Endothelial cell of hepatic sinusoid (primary cell): ENCODE results near the gene TNNT1.
"Not testable (repeated sequence)": the region's sequence is repeated elsewhere in the genome, so short reads cannot be mapped to it uniquely, and the experiment has no call there.

Experiments
- in situ Hi-C: cut with HindIII; loops from 2 replicates; pipeline ENCODE4 v1.10.0; 2017; ENCODE audit warnings: low sequenced_read_pairs

TNNT1 gene

DNA sequence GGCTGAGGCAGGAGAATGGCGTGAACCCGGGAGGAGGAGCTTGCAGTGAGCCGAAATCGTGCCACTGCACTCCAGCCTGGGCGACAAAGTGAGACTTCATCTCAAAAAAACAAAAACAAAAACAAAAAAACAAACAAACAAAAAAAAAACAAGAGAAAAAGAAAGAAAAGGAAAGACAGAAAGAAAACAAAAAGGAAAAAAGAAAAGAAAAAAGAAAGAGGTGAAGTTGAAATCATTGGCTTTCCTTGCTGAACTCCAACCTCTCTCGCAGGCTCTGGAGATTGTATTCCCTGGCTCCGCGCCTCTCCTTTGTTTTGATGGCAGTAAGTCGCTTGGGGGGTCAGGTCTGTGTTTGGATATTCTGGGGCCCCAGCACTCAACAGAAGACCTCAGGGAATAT, 23.3 kb upstream of the TNNT1 start:
- in situ Hi-C loops, result loop anchor here (5.0 to 10.0 kb wide), 8 partner anchors 60 to 340 kb away; partner anchors contain the start of gene ZNF628

DNA sequence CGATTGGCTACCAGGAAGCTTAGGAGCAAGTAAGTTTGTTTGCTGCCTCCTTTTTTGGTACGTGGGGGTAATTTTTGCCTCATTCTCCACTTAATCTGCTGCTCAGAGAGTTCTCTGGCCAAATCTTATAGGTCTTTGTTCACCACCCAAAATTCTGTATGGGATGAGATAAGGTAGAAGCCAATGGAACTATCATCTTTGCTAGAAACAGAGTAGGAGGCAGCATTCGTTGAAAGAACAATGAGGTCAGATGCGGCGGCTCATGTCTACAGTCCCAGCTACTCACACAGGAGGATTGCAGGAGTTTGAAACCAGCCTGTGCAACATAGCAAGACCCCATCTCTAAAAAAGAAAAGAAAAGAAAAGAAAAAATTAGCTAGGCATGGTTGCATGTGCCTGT, 22.4 kb upstream of the TNNT1 start:
- in situ Hi-C loops, result loop anchor here (5.0 to 10.0 kb wide), 8 partner anchors 59 to 341 kb away; partner anchors contain the start of gene ZNF628

DNA sequence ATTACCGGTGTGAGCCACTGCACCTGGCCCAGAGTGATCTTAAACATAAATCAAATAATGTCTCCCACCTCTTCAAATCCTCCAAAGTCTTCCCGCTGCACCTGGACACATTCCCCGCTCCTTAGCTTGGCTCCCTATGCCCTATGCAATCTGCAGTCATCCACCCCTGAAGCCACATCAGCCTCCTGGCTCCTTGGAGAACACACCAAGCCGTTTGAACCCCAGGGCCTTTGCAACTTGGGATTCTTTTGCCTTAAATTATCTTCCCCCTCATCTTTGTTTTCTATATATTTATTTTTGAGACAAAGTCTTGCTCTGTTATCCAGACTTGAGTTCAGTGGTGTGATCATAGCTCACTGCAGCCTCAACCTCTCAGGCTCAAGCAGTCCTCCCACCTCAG, 20.1 kb upstream of the TNNT1 start:
- in situ Hi-C loops, result no loop called here

DNA sequence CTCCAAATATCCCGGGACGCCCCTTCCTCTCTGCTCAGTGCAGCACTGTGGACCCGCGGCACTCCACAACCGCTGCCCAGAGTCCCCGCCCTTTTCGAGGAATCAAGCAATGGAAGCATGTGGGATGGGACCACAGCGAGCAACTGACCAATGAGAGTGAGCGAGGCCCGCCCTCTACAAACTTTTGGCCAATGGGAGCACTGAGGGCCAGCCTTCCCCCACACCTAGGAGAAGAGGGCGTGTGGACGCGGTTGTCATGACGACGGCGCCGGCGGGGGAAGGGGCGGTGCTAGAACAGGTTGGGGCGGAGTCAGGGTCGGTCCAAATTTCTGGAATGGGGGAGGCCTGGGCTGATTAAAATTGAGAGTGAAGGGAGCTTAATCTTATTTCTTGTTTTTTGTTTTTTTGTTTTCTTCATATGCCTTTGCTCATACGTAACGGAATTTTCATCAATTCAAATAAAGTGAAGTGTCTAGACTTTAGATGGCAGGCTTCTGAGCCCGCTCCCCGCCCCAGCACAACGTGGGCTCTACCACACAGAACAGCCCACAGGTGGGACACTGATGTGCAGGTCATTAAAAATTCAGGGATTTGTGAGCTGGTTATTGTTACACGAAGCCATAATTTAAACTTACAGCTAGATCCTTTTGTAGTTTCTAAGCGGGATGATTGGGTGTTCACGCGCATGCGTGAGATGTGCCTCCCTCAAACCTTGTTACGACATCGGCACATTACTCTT, 17.7 kb upstream of the TNNT1 start, which contains the start of gene DNAAF3:
Gene DNAAF3, minus strand, starts transcription at position 84 of the 739 bp plus-strand sequence. CDS start 200 bp downstream, outside the sequence.
- in situ Hi-C loops, result no loop called here

DNA sequence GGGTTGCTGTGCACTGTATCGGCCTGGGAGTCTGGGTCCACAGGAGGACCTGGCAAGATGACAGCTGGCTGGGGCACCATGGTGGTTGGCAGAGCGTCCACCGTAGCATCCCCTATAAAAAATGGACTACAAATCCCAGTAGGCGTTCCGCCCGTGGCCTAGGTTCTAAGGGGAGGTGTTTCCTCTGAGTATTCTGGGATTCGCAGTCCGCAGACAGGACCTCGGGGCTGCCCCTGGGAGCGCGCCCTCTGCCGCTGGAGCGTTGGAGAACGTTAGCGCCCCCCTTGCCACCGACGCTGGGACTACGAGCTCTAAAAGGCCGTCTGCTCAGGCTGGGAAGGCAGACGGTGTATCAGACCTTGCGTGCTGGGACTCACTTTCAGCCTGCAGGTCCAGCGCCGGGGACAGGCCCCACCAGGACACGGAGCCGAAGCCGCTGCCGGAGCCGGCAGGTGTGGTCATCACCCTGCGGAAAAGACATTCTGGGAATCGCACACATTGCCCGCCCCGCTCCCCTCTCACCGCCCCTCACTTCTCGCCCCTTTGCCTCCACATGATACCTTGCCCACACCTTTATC, 17.0 kb upstream of the TNNT1 start:
- in situ Hi-C loops, result no loop called here

DNA sequence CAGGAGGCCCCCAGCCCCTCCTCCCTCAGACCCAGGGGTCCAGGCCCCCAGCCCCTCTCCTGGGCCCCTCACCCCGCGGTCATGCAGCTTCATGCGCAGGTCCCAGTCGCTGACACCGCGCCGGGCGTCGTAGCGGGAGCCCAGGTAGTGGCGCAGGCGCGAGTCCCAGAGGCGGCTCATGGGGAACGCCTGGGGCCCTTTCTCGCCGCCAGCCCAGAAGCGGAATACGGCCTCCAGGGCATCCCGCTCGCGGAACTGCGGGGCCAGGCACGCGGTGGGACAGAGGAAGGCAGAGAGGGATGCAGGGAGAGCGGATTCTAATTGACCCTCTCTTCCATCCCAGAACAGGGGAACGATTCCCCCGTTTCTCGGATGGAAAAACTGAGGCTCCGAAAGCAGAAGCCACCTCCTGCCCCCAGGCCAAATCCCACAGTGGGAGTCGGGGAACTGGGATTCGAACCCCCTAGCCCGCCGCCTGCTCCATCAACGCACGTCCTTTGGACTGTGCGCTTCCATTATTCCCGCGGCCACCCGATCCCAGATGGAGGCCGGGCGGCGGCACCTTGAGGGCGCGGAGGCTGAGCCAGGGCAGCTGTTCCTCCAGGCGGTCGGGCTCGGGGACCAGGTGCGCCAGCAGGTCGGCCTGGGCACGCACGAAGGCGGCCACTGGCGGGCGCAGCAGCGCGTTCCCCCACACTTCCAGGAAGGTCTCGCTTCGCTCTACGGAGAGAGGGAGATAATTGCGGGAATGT, 12.7 kb upstream of the TNNT1 start:
- in situ Hi-C loops, result no loop called here

DNA sequence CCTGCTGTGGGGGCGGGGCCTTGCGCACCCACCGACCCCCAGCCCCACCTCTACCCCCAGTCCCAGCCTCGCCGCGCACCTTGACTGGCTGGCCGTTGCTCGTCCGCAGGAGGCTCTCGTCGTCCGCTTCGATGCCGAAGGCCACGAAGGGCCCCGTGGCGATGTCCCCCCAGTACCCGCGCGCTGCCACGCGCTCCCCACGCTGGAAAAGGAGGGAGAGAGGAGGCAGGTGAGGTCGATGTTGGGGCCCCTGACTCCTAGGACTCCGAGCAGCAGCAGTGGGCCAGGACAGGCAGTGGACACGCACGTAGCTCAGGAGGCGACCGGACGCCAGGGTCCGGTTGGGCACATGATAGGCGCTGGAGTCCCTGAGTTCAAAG, 12.0 kb upstream of the TNNT1 start:
- in situ Hi-C loops, result no loop called here

DNA sequence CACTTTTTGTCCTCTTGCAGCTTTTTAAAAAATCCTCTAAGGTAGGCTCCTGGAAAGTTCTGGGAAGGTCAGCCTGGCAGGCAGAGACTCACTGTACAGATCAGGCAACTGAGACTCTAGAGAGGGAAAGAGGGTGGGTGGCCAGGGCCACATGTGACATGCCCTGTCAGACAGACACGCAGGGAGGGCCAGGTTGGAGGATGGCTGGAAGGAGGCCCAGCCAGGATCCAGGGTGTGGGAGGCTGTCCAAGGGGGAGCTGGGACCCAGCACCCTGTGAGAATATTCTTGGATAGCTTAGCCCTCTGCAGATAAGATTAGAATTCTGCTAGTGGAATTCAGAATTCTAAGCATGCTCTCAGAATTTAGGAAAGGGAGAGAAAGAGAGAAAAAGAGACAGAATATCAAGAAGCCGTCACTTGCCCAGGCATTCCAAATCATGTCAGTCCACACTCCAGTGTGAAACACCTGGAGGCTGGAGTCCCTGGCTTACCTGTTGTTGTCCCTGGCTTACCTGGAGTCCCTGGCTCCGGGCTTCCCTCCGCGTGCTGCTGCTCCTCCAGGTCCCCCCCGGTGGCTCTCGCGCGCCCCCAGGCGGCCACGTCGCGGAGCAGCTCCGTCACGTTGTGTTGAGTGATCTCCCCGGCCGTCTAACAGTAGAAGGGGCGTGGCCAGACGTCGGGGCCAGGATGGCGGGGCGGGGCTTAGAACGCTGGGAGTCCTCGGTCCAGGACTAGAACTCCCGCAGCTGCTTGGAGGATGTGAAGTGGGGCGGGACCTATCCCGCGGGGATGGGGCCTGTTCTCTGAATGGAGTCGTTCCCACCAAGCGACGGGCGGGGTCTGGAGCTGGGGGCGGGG, 11.4 kb upstream of the TNNT1 start:
- in situ Hi-C loops, result no loop called here

DNA sequence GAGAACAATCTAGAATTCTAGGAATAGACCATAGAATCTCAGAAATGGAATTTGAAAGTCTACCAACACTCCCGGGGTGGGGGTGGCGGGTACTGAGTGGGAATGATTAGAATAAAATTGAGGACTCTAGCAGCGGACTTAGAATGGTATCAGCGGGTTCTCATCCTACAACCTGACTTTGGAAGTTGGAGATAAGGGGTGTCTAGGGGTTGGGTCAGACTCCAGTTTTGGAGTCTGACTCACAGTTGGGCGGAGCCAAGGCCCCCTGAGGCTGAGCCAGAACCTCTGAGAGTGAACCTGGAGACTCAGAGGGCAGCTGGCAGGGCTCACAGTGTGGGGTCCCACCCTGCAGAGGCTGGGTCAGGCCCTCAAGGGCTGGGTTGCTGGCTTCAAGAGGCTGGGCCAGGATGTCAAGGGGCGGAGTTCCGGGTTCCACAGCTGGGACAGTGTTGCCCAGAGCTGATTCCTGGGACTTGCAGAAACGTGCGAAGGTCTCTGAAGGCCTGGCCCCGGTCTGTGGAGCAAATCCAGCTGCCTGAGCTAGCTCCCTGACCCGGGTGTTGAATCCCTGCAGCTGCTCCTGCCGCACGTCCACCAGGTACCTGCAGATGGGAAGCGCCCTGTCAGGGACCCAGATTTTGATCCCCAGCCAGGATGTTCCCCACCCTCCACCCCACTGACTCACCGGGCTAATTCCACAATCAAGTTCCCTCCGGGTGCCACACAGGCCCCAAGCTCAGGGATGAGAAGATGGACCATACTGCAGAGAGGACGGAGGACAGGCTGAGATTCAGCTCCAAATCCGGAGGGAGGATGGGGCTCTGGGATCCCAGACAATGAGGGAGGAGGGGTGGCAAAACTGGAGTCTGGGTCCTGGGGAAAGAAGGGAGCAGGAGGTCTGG, 10.1 kb upstream of the TNNT1 start:
- in situ Hi-C loops, result no loop called here

DNA sequence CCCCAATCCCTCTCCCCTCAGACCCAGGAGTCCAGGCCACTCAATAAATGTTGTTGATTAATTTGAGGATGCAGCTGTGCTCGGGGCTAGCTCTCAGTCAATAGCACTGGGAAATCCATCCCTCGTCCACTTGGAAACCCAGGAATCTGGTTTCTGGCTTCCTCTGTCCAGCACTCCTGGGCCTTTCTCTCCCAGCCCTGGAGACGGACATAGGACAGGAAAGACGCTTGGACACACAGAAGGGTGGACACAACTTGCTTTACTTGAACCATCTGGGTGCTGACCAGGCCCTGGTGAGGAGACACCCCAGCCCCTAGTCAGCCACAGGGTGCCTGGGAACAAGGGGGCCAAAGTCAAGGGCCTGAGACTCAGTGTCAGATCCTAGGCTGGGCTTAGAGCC, 9.4 kb upstream of the TNNT1 start:
- in situ Hi-C loops, result no loop called here

DNA sequence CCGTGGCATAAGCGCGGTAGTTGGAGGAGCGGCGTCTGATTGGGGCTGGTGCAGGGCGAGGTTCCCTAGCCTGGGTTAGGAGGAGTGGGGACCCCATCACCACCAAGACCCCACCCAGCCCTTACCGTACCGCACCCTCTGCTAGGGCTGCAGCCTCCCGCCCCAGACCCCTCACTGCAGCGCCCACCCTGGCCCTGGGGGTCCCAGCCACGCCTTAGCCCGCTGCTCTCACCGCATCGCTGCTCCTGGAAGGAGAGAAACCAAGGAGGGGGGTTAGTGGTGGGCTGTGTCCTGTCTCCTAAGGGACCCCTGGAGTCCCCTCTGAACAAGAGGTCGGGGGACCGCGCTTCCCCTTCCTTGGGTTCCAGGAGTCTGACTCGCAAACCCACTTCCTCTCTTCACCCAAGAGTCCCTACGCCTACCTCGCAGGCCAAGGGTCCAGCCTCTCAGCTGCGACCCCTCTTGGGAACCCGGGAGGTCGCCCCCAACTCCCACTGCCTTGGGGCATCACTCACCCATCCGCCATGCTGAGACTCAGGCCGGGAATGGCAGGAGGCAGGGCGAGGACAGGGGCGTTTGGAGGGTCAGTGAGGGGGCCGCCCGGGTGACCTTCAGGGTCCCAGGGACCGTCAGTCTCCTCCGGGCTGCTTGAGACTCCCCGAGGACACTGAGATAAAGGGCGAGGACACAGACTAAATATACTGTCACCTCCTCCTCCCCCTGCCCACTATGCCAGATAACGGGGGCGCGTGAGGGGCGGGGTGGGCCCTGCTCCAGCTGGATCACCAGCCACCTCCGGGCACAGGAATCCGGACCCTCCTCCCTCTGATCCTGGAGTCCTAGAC, 8.3 kb upstream of the TNNT1 start, which contains the start of gene TNNI3:
Gene TNNI3, minus strand, starts transcription at position 669 of the 845 bp plus-strand sequence. Its CDS starts 143 bp downstream, at position 526.
- in situ Hi-C loops, result no loop called here

DNA sequence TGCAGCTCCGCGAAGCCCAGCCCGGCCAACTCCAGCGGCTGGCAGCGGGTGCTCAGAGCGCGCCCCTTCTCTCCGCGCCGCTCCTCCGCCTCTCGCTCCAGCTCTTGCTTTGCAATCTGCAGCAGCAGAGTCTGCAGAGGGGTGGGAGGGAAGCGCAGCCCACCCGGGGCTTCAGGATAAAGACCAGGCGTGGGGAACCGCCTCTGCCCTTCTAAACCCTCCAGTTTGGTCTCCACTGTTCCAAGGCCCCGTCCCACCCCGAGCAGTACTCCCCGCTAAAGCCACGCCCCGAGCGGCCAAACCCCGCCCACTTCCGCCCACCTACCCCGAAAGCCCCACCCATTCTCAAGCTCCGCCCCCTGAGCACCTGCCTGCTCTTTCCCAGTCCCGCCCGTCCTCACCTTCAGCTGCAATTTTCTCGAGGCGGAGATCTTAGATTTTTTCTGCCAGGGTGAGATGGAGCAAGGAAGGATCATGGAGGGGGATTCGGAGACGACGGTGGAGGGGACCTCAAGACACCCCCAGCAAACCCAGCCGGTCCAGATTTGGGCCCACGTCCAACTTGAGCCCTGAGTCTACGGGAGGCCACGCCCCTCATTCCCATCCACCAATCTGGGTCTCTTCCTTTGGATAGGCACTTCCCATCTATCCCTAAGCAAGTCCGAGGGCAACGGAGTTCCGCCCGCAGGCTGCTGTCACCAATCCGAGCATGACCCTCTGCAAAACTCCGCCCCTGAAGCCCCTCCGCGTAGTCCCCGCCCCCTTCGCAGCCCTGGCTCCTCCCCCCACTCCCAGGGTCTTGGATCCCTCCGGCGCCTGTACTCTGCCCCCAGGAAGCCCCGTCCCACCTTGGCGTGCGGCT, 7.4 kb upstream of the TNNT1 start:
- in situ Hi-C loops, result no loop called here

DNA sequence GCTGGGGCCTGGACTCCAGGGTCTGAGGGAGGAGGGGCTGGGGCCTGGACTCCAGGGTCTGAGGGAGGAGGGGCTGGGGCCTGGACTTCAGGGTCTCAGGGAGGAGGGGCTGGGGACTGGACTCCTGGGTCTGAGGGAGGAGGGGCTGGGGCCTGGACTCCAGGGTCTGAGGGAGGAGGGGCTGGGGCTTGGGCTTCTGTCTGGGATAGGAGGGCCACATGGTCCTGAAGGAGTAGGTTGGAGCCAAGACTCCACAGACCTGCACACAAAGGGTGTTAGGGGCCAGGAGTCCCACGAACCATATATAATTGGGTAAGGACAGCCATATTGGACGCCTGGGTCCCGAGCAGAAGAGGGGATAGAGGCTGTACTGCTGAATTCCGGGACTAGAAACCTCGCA, 6.8 kb upstream of the TNNT1 start:
- in situ Hi-C loops, result not testable (repeated sequence)

DNA sequence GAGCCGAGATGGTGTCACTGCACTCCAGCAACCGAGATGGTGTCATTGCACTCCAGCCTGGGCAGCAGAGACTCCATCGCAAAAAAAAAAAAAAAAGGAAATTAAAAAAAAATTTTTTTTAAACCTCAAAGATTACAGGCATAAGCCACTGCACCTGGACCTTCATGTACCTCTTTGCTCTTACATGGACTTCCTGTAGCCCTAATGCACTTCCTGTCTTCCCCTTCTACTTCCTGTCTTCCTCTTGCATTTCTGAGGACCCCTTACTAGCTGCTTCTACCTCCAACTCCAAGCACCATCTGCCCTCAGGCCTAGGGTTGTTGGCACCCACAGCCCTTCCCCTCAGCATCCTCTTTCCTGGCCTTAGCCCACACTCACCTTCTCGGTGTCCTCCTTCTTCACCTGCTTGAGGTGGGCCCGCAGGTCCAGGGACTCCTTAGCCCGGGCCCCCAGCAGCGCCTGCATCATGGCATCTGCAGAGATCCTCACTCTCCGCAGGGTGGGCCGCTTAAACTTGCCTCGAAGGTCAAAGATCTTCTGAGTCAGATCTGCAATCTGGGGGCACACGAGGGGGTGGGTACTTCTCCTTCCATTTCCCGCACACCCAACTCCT, 4.8 kb upstream of the TNNT1 start:
- in situ Hi-C loops, result no loop called here

DNA sequence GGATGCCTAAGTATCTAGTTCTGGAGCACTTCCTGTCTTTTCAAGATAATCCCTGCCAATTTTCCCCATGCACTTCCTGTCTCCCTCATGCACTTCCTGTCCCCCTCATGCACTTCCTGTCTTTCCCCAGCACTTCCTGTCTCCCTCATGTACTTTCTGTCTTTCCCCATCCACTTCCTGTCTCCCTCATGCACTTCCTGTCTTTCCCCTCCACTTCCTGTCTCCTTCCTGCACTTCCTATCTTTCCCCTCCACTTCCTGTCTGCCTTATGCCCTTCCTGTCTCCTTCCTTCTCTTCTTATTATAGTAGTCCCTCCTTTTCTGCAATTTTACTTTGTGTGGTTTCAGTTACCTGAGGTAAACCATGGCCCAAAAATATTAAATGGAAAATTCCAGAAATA, 3.0 kb upstream of the TNNT1 start:
- in situ Hi-C loops, result no loop called here

DNA sequence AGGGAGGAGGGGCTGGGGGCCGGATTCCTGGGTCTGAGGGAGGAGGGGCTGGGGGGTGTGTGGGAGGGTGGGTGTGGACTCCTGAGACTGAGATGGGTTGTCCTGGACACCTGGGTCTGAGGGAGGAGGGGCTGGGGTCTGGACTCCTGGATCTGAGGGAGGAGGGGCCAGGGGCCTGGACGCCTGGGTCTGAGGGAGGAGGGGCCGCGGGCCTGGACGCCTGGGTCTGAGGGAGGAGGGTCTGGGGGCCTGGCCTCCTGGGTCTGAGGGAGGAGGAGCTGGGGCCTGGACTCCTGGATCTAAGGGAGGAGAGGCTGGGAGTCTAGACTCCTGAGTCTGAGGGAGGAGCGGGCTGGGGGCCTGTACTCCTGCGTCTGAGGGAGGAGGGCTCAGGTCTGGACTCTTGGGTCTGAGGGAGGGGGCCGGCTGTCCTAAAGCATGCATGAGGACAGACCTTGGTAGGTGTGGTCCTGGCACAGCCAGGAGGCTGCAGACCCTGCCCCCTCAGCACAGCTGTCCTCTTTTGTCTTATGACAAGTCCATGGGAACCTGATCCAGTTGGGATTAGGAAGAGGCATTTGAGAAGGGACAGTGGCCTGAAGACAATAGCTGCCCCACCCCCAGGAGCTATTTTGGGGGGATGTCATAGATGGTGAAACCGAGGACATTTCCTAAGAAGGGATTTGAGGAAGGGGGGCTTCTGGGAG, 1.3 kb downstream of the TNNT1 start:
- in situ Hi-C loops, result no loop called here

DNA sequence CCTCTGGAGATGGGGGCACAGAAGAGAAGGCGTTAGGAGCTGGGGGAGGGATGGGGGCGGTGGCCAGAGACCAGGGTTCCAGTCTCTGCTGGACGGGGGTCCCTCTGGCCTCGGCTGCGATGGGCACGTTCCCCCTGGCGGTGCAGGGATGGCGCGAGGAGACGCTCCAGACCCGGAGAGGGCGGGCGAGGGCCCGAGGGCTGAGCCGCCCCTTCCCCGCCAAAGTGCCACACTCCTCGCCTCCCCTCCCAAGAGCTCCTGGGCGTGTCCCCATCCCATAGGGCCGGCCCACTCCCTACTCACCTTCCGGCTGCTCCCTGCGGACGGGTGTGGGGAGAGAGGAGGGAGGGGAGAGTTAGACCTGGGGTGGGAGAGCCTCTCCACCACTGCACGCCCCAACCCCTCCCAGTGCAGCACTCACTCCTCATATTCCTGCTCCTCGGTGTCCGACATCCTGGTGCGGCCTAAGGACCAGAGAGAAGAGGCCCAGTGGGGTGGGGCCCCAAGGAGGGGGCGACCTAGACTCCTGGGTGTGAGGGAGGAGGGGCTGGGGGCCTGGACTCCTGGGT, 2.2 kb downstream of the TNNT1 start:
- in situ Hi-C loops, result no loop called here
